Body of pancreas (tissue), 4 donors: ENCODE results near the gene WNT10A. TPM values are rescaled to one million over a fixed set of nuclear protein-coding genes. Genes with fewer than 3 reads are reported as not detected.

ENCODE experiments used
- ATAC-seq: fragments of 150-250 bp; one replicate; pipeline ENCODE4 v1.9.1; 2016
- DNase-seq, 4 donors: peaks; one replicate each; pipeline ENCODE4 v3.0.0-alpha.2; 2019
- H3K27ac ChIP-seq, 4 donors: fragments of 200-600 bp; sonication (generic); 1 replicate in 3 of 4; 2 replicates in 1 of 4; pipeline versions ENCODE4 v1.5.1 to v1.6.1; 2016 to 2019; ENCODE audit warnings: mild to moderate bottlenecking in 1 of 4, mixed read lengths in 1 of 4, moderate library complexity in 1 of 4
- H3K27me3 ChIP-seq, 2 donors: fragments of 200-600 bp; sonication (generic); one replicate each; pipeline ENCODE4 v1.6.0; 2016; ENCODE audit warnings: mild to moderate bottlenecking in 1 of 2
- H3K36me3 ChIP-seq, 2 donors: fragments of 200-600 bp; sonication (generic); replicated peaks in 1 of 2; 2 replicates each; pipeline ENCODE4 v1.5.1; 2016; ENCODE audit warnings: low read depth in 2 of 2; ENCODE audit not compliant: insufficient read depth in 1 of 2
- H3K4me1 ChIP-seq: fragments of 200-600 bp; sonication (generic); one replicate; pipeline ENCODE4 v1.6.0; 2016
- H3K4me3 ChIP-seq, 2 donors: fragments of 200-600 bp; sonication (generic); 1 replicate in 1 of 2; 2 replicates in 1 of 2; pipeline ENCODE4 v1.5.1; 2016 to 2019
- H3K9me3 ChIP-seq, 3 donors: fragments of 200-600 bp; sonication (generic); 1 replicate in 2 of 3; 2 replicates in 1 of 3; pipeline ENCODE4 v1.5.1; 2016
- CTCF ChIP-seq, 7 experiments: fragments of 450-650 bp in 4 of 7; fragments of 200-600 bp in 3 of 7; sonication (generic) in 3 of 7; IDR thresholded peaks; one replicate each; pipeline ENCODE4 v1.5.1; 2016 to 2019; ENCODE audit warnings: antibody characterized with exemption in 7 of 7
- POLR2A ChIP-seq, 3 donors: fragments of 450-650 bp; IDR thresholded peaks; one replicate each; pipeline ENCODE4 v1.6.1; 2016; ENCODE audit warnings: antibody characterized with exemption in 3 of 3, mild to moderate bottlenecking in 2 of 3
- WGBS, 2 donors: methylation state at CpG; one replicate each; pipeline ENCODE4 v1.1.5; 2017; 5-methylcytosine and 5-hydroxymethylcytosine counted together
- intact Hi-C: fragments of 100-400 bp; cut with DNase I; formaldehyde crosslinking; loops from one replicate; pipeline ENCODE4 v1.15.1; 2023
- total RNA-seq, 2 donors: library from RNA; depleted of rRNA; stranded (reverse); fragments of >200 nt; gene quantifications; one replicate each; pipeline ENCODE4 v1.1.0, GENCODE V29; 2016

The WNT10A gene
- total RNA-seq, 2 donors from 2014 or later = 0.52 TPM; not detected in 1

GRCh38 chr2:218833023-218833609 is 47.5 kb upstream of the WNT10A start:
- WGBS, 2 donors = 65 to 75% methylated on average over 4 of the region's 4 CpGs
- Histone ChIP-seq H3K4me3 (no peak overlapping the region), H3K9me3 (peaks cover 0 to 7% (median 0%) of the 10 kb centered on the region in 3 donors), H3K27ac (no peak overlapping the region), H3K27me3 (no peaks in the 10 kb centered on the region), H3K4me1 (no peaks in the 10 kb centered on the region), H3K36me3 (no peaks in the 10 kb centered on the region)
- DNase-seq (no peak), ATAC-seq (no peak)
- TF ChIP-seq POLR2A (IDR thresholded peaks at IDR 0.05) = no peak
- TF ChIP-seq CTCF (IDR thresholded peaks at IDR 0.05) = no peak
- intact Hi-C loops = no loop called here

GRCh38 chr2:218834685-218835084 is 46.0 kb upstream of the WNT10A start:
- Histone ChIP-seq H3K9me3 (peaks cover 0 to 7% (median 0%) of the 10 kb centered on the region in 3 donors), H3K36me3 (no peaks in the 10 kb centered on the region), H3K4me1 (no peaks in the 10 kb centered on the region), H3K27ac (no peak overlapping the region), H3K27me3 (no peaks in the 10 kb centered on the region), H3K4me3 (no peak overlapping the region)
- DNase-seq (no peak), ATAC-seq (no peak)
- intact Hi-C loops = no loop called here
- WGBS, 2 donors = 39 to 55% methylated on average over 4 of the region's 4 CpGs
- no peak for TF ChIP-seq CTCF (IDR thresholded peaks at IDR 0.05)
- no peak for TF ChIP-seq POLR2A (IDR thresholded peaks at IDR 0.05)

GRCh38 chr2:218837495-218837894 is 43.2 kb upstream of the WNT10A start:
- DNase-seq = no peak
- H3K27me3 ChIP-seq = no peaks in the 10 kb centered on the region

GRCh38 chr2:218839430-218839829 is 41.2 kb upstream of the WNT10A start:
- ATAC-seq = no peak

More at GRCh38 chr2:218837495-218837894, 43.2 kb upstream of the WNT10A start:
- Histone ChIP-seq H3K27ac (no peak overlapping the region), H3K9me3 (peaks cover 0 to 7% (median 0%) of the 10 kb centered on the region in 3 donors), H3K4me1 (no peaks in the 10 kb centered on the region), H3K4me3 (no peak overlapping the region), H3K36me3 (no peaks in the 10 kb centered on the region)
- TF ChIP-seq POLR2A (IDR thresholded peaks at IDR 0.05) (no peak), CTCF (IDR thresholded peaks at IDR 0.05) (no peak)
- no peak for ATAC-seq
- intact Hi-C loops = no loop called here
- WGBS, 2 donors = 28 to 56% methylated on average over 2 of the region's 2 CpGs

More at GRCh38 chr2:218839430-218839829, 41.2 kb upstream of the WNT10A start:
- no peak overlapping the region for H3K4me3 ChIP-seq
- no peaks in the 10 kb centered on the region for H3K36me3 ChIP-seq
- intact Hi-C loops = no loop called here
- H3K9me3 ChIP-seq = peaks cover 0 to 7% (median 0%) of the 10 kb centered on the region in 3 donors
- no peak for DNase-seq
- no peaks in the 10 kb centered on the region for H3K27me3 ChIP-seq
- no peak overlapping the region for H3K27ac ChIP-seq
- TF ChIP-seq CTCF (IDR thresholded peaks at IDR 0.05) (no peak), POLR2A (IDR thresholded peaks at IDR 0.05) (no peak)
- H3K4me1 ChIP-seq = no peaks in the 10 kb centered on the region
- WGBS, 2 donors = 36 to 63% methylated on average over 4 of the region's 4 CpGs
